HepG2 (cell line): ENCODE measurements around the gene SKI. TPM values are rescaled to one million over a fixed set of nuclear protein-coding genes. Genes with fewer than 3 reads are reported as not detected.

Experiments
- ERF ChIP-seq: IDR thresholded peaks from 2 replicates; pipeline ENCODE4 v1.6.1; 2018; ENCODE audit warnings: missing biosample characterization, missing genetic modification reagents
- GPN1 ChIP-seq: sonication (generic); formaldehyde crosslinking; IDR thresholded peaks from 2 replicates; pipeline ENCODE4 v1.5.1; 2020; ENCODE audit warnings: missing genetic modification reagents, borderline replicate concordance
- HNRNPL ChIP-seq: fragments of 200-400 bp; formaldehyde crosslinking; IDR thresholded peaks from 2 replicates; pipeline ENCODE4 v1.6.1; 2017; ENCODE audit warnings: mild to moderate bottlenecking, low read depth, low read length
- ISX ChIP-seq: sonication (generic); formaldehyde crosslinking; conservative IDR thresholded peaks from 2 replicates; pipeline ENCODE4 v1.5.0; 2020; ENCODE audit warnings: missing genetic modification reagents
- KAT7 ChIP-seq: IDR thresholded peaks from 2 replicates; pipeline ENCODE4 v1.6.1; 2018; ENCODE audit warnings: borderline replicate concordance, missing compliant biosample characterization
- KDM4B ChIP-seq: sonication (generic); formaldehyde crosslinking; IDR thresholded peaks from 2 replicates; pipeline ENCODE4 v1.4.0; 2020; ENCODE audit warnings: missing genetic modification reagents
- MLLT10 ChIP-seq: sonication (generic); formaldehyde crosslinking; IDR thresholded peaks from 2 replicates; pipeline ENCODE4 v1.4.0; 2020; ENCODE audit warnings: missing genetic modification reagents
- NR2F6 ChIP-seq, 2 experiments: IDR thresholded peaks; 2 replicates each; pipeline ENCODE4 v1.6.1; 2016; ENCODE audit warnings: antibody characterized with exemption in 1 of 2, mild to moderate bottlenecking in 1 of 2
- POGZ ChIP-seq: sonication (generic); formaldehyde crosslinking; IDR thresholded peaks from 2 replicates; pipeline ENCODE4 v1.4.0; 2020; ENCODE audit warnings: mild to moderate bottlenecking, missing genetic modification reagents
- SP2 ChIP-seq: sonication (generic); formaldehyde crosslinking; IDR thresholded peaks from 2 replicates; pipeline ENCODE4 v1.5.1; 2020; ENCODE audit warnings: mild to moderate bottlenecking, missing genetic modification reagents
- ZFP82 ChIP-seq: sonication (generic); formaldehyde crosslinking; IDR thresholded peaks from 2 replicates; pipeline ENCODE4 v1.5.1; 2020; ENCODE audit warnings: mild to moderate bottlenecking, missing genetic modification reagents, borderline replicate concordance
- ZKSCAN1 ChIP-seq: fragments of 150-350 bp; IDR thresholded peaks from 2 replicates; pipeline ENCODE4 v1.6.1; 2014; ENCODE audit warnings: low read length
- ZNF382 ChIP-seq: sonication (generic); formaldehyde crosslinking; IDR thresholded peaks from 2 replicates; pipeline ENCODE4 v1.5.0; 2020; ENCODE audit warnings: missing genetic modification reagents, mild to moderate bottlenecking, borderline replicate concordance
- ZNF496 ChIP-seq: sonication (generic); formaldehyde crosslinking; IDR thresholded peaks from 2 replicates; pipeline ENCODE4 v1.8.1; 2023; ENCODE audit warnings: mild to moderate bottlenecking, moderate library complexity, missing genetic modification reagents; ENCODE audit not compliant: insufficient replicate concordance
- ZNF644 ChIP-seq: IDR thresholded peaks from 2 replicates; pipeline ENCODE4 v1.6.1; 2016; ENCODE audit warnings: low read depth
- ZNF782 ChIP-seq: sonication (generic); formaldehyde crosslinking; IDR thresholded peaks from 2 replicates; pipeline ENCODE4 v1.4.0; 2020; ENCODE audit warnings: missing genetic modification reagents, mild to moderate bottlenecking, borderline replicate concordance
- ZNF850 ChIP-seq: sonication (generic); formaldehyde crosslinking; conservative IDR thresholded peaks from 2 replicates; pipeline ENCODE4 v1.9.0; 2021; ENCODE audit warnings: mild to moderate bottlenecking, missing genetic modification reagents
- ZSCAN29 ChIP-seq: sonication (generic); formaldehyde crosslinking; conservative IDR thresholded peaks from 2 replicates; pipeline ENCODE4 v1.4.0; 2020; ENCODE audit warnings: mild to moderate bottlenecking, missing genetic modification reagents
- ZSCAN30 ChIP-seq: sonication (generic); formaldehyde crosslinking; IDR thresholded peaks from 2 replicates; pipeline ENCODE4 v1.5.0; 2020; ENCODE audit warnings: mild to moderate bottlenecking, missing genetic modification reagents
- polyA plus RNA-seq, 8 experiments: library from polyadenylated mRNA; depleted of rRNA in 3 of 8; stranded (reverse) in 7 of 8; unstranded in 1 of 8; fragments of >200 nt; fragmentation: Illumina TruSeq in 4 of 8; extraction: Trizol in 4 of 8; gene quantifications; 2 replicates each; pipeline versions ENCODE4 v1.2.1 to v1.2.3, GENCODE V29; 2011 to 2016; ENCODE audit warnings: low read depth in 4 of 8, missing spikeins in 1 of 8, mixed read lengths in 1 of 8; ENCODE audit not compliant: insufficient read depth in 1 of 8
- total RNA-seq, 5 experiments: library from RNA; depleted of rRNA; stranded (reverse); fragments of >200 nt; fragmentation: Illumina TruSeq; extraction: Trizol; gene quantifications; 2 replicates each; pipeline ENCODE4 v1.2.3, GENCODE V29; 2016; ENCODE audit warnings: low read depth in 1 of 5
- TF ChIP-seq, protein P1 (sequence below): sonication (generic); formaldehyde crosslinking; IDR thresholded peaks from 2 replicates; pipeline ENCODE4 v1.4.0; 2020; ENCODE audit warnings: missing genetic modification reagents
- TF ChIP-seq, protein P2 (sequence below): sonication (generic); formaldehyde crosslinking; IDR thresholded peaks from 2 replicates; pipeline ENCODE4 v1.8.0; 2022; ENCODE audit warnings: mild to moderate bottlenecking, missing genetic modification reagents; ENCODE audit not compliant: insufficient replicate concordance
- TF ChIP-seq, protein P3 (sequence below): IDR thresholded peaks from 2 replicates; pipeline ENCODE4 v1.6.1; 2012; ENCODE audit warnings: low read depth, low read length, improper control_type of control experiment

SKI gene
- total and polyA plus RNA-seq, 2 of the 13 experiments (the other 11 are each of a cell fraction or from before 2014, with no cell fraction given) = 4.7 to 6.9 TPM

DNA sequence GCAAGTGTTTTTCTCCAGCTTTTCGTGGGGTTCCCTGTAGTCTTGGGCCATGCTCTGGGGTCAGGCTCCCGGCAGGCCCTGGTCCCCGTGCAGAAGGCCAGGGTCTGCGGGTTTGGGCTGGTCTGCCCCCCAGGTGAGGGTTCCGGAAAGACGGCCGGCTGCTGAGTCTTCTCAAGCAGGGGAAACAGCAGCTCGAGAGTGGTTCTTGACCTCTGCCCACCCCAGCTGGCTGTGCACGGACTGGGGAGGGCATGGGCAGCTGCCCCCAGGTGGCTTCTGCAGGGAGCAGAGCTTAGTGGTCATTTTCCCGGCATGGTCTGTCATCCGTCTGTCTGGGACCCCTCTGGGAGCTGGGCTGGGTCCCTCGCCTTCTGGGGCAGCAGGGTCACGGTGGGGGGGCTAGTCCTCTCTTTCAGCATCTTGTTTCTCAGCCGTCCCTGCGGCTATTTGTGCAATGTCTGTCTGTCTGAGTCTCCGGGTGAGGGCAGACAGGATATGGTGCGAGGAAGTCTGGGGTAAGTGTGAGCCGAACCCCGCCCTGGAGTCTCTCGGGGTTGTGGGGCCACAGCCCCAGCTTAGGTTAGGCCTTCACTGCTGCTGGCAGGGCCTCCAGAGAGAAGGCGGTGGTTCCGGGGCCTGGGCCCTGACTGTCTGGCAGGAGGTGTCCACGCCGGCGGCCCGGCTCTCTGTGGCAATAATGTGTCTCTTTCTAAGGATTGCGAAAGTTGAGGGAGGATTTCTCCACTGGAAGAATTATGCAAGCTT is 6.1 kb downstream of the SKI start (continued):
- TF ChIP-seq ZSCAN29 (peak; percentile 52; the same call in 1 of the 2 replicates), NR2F6 (IDR thresholded peaks at IDR 0.05) (peak; percentile 58), NR2F6 (CRISPR knock-in tag; IDR thresholded peaks at IDR 0.05) (peak; percentile 71), KAT7 (peak; percentile 79), ISX (no peak), MLLT10 (CRISPR knock-in tag) (no peak), ZNF782 (CRISPR knock-in tag) (no peak), HNRNPL (peak; percentile 91; the same call in 1 of the 2 replicates), ZKSCAN1 (no peak), GPN1 (no peak), ZNF850 (CRISPR knock-in tag) (no peak), ZFP82 (CRISPR knock-in tag) (no peak), SP2 (CRISPR knock-in tag) (no peak), ZSCAN30 (0 out of 2 replicates have a peak, but pooled peaks have one; percentile 51), ZNF644 (CRISPR knock-in tag) (no peak), KDM4B (peak; percentile 68; the same call in 1 of the 2 replicates), ERF (CRISPR knock-in tag) (peak; percentile 83), ZNF382 (CRISPR knock-in tag) (no peak), POGZ (0 out of 2 replicates have a peak, but pooled peaks have one; percentile 52), ZNF496 (CRISPR knock-in tag) (no peak)
- TF ChIP-seq, protein P1, sequence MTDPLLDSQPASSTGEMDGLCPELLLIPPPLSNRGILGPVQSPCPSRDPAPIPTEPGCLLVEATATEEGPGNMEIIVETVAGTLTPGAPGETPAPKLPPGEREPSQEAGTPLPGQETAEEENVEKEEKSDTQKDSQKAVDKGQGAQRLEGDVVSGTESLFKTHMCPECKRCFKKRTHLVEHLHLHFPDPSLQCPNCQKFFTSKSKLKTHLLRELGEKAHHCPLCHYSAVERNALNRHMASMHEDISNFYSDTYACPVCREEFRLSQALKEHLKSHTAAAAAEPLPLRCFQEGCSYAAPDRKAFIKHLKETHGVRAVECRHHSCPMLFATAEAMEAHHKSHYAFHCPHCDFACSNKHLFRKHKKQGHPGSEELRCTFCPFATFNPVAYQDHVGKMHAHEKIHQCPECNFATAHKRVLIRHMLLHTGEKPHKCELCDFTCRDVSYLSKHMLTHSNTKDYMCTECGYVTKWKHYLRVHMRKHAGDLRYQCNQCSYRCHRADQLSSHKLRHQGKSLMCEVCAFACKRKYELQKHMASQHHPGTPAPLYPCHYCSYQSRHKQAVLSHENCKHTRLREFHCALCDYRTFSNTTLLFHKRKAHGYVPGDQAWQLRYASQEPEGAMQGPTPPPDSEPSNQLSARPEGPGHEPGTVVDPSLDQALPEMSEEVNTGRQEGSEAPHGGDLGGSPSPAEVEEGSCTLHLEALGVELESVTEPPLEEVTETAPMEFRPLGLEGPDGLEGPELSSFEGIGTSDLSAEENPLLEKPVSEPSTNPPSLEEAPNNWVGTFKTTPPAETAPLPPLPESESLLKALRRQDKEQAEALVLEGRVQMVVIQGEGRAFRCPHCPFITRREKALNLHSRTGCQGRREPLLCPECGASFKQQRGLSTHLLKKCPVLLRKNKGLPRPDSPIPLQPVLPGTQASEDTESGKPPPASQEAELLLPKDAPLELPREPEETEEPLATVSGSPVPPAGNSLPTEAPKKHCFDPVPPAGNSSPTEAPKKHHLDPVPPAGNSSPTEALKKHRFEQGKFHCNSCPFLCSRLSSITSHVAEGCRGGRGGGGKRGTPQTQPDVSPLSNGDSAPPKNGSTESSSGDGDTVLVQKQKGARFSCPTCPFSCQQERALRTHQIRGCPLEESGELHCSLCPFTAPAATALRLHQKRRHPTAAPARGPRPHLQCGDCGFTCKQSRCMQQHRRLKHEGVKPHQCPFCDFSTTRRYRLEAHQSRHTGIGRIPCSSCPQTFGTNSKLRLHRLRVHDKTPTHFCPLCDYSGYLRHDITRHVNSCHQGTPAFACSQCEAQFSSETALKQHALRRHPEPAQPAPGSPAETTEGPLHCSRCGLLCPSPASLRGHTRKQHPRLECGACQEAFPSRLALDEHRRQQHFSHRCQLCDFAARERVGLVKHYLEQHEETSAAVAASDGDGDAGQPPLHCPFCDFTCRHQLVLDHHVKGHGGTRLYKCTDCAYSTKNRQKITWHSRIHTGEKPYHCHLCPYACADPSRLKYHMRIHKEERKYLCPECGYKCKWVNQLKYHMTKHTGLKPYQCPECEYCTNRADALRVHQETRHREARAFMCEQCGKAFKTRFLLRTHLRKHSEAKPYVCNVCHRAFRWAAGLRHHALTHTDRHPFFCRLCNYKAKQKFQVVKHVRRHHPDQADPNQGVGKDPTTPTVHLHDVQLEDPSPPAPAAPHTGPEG (CRISPR knock-in tag) = no peak
- TF ChIP-seq, protein P2, sequence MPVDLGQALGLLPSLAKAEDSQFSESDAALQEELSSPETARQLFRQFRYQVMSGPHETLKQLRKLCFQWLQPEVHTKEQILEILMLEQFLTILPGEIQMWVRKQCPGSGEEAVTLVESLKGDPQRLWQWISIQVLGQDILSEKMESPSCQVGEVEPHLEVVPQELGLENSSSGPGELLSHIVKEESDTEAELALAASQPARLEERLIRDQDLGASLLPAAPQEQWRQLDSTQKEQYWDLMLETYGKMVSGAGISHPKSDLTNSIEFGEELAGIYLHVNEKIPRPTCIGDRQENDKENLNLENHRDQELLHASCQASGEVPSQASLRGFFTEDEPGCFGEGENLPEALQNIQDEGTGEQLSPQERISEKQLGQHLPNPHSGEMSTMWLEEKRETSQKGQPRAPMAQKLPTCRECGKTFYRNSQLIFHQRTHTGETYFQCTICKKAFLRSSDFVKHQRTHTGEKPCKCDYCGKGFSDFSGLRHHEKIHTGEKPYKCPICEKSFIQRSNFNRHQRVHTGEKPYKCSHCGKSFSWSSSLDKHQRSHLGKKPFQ (CRISPR knock-in tag) = peak; percentile 48
- TF ChIP-seq, protein P3, sequence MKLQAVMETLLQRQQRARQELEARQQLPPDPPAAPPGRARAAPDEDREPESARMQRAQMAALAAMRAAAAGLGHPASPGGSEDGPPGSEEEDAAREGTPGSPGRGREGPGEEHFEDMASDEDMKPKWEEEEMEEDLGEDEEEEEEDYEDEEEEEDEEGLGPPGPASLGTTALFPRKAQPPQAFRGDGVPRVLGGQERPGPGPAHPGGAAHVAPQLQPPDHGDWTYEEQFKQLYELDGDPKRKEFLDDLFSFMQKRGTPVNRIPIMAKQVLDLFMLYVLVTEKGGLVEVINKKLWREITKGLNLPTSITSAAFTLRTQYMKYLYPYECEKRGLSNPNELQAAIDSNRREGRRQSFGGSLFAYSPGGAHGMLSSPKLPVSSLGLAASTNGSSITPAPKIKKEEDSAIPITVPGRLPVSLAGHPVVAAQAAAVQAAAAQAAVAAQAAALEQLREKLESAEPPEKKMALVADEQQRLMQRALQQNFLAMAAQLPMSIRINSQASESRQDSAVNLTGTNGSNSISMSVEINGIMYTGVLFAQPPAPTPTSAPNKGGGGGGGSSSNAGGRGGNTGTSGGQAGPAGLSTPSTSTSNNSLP = no peak
